ENCODE data around the gene NOL7. TPM values are rescaled to one million over a fixed set of nuclear protein-coding genes. Genes with fewer than 3 reads are reported as not detected.

Gene NOL7
- total and polyA plus RNA-seq, 2 of the 13 experiments (the other 11 are each of a cell fraction or from before 2014, with no cell fraction given): 37.8 to 186 TPM

DNA sequence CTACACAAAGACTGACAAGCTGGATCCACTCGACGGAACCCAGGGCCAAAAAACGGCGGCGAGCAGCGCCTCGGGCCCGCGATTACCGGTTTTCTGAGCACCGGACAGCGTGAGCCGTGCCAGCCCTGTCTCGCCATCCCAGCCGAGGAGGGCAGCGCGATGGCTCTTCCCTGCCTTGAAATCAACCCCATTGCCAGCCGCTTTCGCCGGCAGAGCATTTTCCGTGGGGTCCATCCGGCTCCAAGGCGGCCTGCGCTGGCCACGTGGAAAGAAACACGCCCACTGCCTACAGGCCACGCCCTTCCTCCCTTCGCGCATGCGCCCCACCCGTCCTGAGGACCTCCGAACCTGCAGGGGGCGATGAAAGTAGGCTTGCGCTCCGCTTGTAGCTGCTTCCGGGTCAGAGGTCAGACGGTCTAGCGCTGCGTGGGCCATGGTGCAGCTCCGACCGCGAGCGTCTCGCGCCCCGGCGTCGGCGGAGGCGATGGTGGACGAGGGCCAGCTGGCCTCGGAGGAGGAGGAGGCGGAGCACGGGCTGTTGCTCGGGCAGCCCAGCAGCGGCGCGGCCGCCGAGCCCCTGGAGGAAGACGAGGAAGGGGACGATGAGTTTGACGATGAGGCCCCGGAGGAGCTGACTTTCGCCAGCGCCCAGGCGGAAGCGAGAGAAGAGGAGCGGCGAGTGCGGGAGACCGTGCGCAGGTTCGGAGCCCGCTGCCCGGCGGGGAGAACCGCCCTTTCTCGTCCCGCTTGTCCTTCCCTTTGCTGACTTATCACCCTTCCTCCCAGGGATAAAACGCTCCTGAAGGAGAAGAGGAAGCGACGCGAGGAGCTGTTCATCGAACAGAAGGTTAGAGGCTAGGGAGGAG lies at the start of gene NOL7 (continued):
- TF ChIP-seq GZF1 (CRISPR knock-in tag; IDR thresholded peaks at IDR 0.05) (peak; percentile 25; the same call in 1 of the 2 replicates), RARG (CRISPR knock-in tag; IDR thresholded peaks at IDR 0.05; ENCODE audit: low read depth) (peak; percentile 93), MAFF (IDR thresholded peaks at IDR 0.05; ENCODE audit: low read depth, low read length) (no peak), PPARG (CRISPR knock-in tag; conservative IDR thresholded peaks at IDR 0.05) (peak; percentile 96), FOXC1 (CRISPR knock-in tag; IDR thresholded peaks at IDR 0.05; ENCODE audit: borderline replicate concordance) (peak; percentile 72; the same call in 1 of the 2 replicates), ZNF790 (CRISPR knock-in tag; IDR thresholded peaks at IDR 0.05; ENCODE audit: borderline replicate concordance) (peak; percentile 91), ZNF598 (CRISPR knock-in tag; IDR thresholded peaks at IDR 0.05; ENCODE audit: borderline replicate concordance) (peak; percentile 99; the same call in 1 of the 2 replicates), MAZ (IDR thresholded peaks at IDR 0.05; ENCODE audit: borderline replicate concordance, low read depth, low read length) (peak; percentile 38; the same call in 1 of the 2 replicates), MAZ (CRISPR knock-in tag; IDR thresholded peaks at IDR 0.05; ENCODE audit: low read depth) (peak; percentile 97), RFX5 (IDR thresholded peaks at IDR 0.05; ENCODE audit: low read depth, low read length) (peak; percentile 12; the same call in 1 of the 2 replicates), REL (CRISPR knock-in tag; conservative IDR thresholded peaks at IDR 0.05) (peak; percentile 99), SMARCC2 (IDR thresholded peaks at IDR 0.05) (no peak), RORA (CRISPR knock-in tag; IDR thresholded peaks at IDR 0.05) (no peak)
- TF ChIP-seq, protein P1, sequence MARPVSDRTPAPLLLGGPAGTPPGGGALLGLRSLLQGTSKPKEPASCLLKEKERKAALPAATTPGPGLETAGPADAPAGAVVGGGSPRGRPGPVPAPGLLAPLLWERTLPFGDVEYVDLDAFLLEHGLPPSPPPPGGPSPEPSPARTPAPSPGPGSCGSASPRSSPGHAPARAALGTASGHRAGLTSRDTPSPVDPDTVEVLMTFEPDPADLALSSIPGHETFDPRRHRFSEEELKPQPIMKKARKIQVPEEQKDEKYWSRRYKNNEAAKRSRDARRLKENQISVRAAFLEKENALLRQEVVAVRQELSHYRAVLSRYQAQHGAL (CRISPR knock-in tag; IDR thresholded peaks at IDR 0.05; ENCODE audit: not compliant biosample characterization): peak; percentile 95
- TF ChIP-seq, protein P2, sequence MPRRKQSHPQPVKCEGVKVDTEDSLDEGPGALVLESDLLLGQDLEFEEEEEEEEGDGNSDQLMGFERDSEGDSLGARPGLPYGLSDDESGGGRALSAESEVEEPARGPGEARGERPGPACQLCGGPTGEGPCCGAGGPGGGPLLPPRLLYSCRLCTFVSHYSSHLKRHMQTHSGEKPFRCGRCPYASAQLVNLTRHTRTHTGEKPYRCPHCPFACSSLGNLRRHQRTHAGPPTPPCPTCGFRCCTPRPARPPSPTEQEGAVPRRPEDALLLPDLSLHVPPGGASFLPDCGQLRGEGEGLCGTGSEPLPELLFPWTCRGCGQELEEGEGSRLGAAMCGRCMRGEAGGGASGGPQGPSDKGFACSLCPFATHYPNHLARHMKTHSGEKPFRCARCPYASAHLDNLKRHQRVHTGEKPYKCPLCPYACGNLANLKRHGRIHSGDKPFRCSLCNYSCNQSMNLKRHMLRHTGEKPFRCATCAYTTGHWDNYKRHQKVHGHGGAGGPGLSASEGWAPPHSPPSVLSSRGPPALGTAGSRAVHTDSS (CRISPR knock-in tag; conservative IDR thresholded peaks at IDR 0.05): peak; percentile 31; the same call in 1 of the 2 replicates
- TF ChIP-seq, protein P3, sequence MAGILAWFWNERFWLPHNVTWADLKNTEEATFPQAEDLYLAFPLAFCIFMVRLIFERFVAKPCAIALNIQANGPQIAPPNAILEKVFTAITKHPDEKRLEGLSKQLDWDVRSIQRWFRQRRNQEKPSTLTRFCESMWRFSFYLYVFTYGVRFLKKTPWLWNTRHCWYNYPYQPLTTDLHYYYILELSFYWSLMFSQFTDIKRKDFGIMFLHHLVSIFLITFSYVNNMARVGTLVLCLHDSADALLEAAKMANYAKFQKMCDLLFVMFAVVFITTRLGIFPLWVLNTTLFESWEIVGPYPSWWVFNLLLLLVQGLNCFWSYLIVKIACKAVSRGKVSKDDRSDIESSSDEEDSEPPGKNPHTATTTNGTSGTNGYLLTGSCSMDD (CRISPR knock-in tag; IDR thresholded peaks at IDR 0.05): peak; percentile 77
- TF ChIP-seq, protein P4, sequence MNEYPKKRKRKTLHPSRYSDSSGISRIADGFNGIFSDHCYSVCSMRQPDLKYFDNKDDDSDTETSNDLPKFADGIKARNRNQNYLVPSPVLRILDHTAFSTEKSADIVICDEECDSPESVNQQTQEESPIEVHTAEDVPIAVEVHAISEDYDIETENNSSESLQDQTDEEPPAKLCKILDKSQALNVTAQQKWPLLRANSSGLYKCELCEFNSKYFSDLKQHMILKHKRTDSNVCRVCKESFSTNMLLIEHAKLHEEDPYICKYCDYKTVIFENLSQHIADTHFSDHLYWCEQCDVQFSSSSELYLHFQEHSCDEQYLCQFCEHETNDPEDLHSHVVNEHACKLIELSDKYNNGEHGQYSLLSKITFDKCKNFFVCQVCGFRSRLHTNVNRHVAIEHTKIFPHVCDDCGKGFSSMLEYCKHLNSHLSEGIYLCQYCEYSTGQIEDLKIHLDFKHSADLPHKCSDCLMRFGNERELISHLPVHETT (CRISPR knock-in tag; conservative IDR thresholded peaks at IDR 0.05): peak; percentile 99
- TF ChIP-seq, protein P5, sequence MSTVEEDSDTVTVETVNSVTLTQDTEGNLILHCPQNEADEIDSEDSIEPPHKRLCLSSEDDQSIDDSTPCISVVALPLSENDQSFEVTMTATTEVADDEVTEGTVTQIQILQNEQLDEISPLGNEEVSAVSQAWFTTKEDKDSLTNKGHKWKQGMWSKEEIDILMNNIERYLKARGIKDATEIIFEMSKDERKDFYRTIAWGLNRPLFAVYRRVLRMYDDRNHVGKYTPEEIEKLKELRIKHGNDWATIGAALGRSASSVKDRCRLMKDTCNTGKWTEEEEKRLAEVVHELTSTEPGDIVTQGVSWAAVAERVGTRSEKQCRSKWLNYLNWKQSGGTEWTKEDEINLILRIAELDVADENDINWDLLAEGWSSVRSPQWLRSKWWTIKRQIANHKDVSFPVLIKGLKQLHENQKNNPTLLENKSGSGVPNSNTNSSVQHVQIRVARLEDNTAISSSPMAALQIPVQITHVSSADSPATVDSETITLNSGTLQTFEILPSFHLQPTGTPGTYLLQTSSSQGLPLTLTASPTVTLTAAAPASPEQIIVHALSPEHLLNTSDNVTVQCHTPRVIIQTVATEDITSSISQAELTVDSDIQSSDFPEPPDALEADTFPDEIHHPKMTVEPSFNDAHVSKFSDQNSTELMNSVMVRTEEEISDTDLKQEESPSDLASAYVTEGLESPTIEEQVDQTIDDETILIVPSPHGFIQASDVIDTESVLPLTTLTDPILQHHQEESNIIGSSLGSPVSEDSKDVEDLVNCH (CRISPR knock-in tag; IDR thresholded peaks at IDR 0.05): peak; percentile 34; the same call in 1 of the 2 replicates
